Erythroblast (primary cell): ENCODE measurements around the gene NR0B2.

Source experiments
- GATA1 ChIP-seq: IDR thresholded peaks from 2 replicates; pipeline ENCODE4 v1.6.1; 2011; ENCODE audit warnings: low read depth, mild to moderate bottlenecking, control low read depth, low read length, moderate library complexity
- POLR2A ChIP-seq: IDR thresholded peaks from 2 replicates; pipeline ENCODE4 v1.6.1; 2011; ENCODE audit warnings: mild to moderate bottlenecking, low read length

GRCh38 chr1:26863685-26864077, 50.1 kb downstream of the NR0B2 start:
- no peak for TF ChIP-seq POLR2A
- no peak for TF ChIP-seq GATA1
